Measurements from ENCODE around the gene TIGD3.

The TIGD3 gene

DNA sequence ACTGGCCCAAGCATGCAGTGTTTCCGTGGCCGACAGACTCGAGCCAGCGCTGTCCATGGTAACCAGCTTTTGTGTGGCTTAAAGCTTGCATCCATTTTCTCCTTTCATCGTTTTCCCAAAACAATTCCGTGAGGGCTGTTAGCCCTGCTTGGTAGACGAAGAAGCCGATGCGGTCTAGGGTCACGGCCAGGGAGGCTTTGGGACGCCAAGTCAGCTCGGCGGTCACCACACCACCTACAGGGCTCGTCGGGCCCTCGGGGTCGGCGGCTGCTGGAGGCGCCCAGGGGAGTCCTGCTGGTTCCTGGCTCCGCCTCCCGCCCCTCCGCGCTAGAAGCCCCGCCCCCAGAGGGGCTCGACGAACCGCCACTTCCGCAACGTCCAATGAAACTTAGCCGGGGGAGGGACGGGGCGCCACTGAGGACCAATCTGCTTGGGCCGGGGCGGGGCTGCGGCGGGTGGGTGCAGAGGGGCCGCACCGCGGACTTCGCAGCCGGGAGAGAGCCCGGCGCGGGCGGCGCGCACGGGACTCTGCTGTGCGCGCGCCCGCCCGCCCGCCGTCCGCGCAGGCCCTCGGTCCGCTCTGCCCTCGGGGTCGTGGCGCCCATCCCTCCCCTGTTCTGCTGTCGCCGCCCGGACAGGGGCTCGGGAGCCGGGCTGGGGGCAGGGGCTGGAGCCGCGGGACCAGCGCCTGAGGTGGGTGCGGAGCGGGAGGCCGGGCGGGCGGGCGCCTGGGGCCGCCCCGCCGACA is at the start of gene TIGD3:
Gene TIGD3, plus strand, starts transcription at position 487 of the 748 bp plus-strand sequence. CDS start 1,058 bp downstream, outside the sequence.
- DNase-seq (ENCODE audit: low read depth) = peak; percentile 95

DNA sequence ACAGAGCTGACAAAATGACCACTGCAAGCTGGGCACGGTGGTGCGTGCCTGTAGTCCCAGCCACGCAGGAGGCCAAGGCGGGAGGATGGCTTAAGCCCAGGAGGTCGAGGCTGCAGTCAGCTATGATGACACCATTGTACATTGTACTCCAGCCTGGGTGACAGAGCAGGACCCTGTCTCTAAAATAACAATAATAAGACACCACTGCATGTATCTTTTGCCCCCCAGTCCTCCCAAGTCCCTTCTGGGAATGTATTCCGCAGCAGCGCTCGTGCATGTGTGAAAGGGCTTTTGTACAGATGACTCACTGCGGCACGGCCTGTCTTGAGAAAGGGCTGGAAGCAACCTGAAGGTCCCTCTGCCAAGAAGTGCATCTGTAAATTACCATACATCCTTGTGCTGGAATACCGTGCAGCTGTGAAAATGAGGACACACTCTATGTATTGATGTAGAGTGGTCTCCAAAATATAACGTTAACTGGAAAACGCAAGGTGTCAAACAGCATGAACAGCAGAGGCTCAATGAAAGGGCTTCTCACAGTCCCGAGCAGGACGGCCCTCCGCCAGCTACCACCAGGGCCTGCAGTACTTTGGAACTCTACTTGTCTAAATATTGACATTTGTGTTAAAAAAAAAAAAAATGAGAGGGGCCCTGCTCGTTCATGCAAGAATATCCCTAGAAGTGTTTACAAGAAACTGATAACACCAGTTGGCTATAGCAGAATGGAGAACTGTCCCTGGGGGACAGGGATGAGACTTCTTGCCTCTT is 48.9 kb upstream of the TIGD3 start:
- peak; percentile 87 for DNase-seq (ENCODE audit: low read depth)

GRCh38 chr11:65307298-65308229 is 47.0 kb upstream of the TIGD3 start:
- DNase-seq (ENCODE audit: low read depth) = no peak

DNA sequence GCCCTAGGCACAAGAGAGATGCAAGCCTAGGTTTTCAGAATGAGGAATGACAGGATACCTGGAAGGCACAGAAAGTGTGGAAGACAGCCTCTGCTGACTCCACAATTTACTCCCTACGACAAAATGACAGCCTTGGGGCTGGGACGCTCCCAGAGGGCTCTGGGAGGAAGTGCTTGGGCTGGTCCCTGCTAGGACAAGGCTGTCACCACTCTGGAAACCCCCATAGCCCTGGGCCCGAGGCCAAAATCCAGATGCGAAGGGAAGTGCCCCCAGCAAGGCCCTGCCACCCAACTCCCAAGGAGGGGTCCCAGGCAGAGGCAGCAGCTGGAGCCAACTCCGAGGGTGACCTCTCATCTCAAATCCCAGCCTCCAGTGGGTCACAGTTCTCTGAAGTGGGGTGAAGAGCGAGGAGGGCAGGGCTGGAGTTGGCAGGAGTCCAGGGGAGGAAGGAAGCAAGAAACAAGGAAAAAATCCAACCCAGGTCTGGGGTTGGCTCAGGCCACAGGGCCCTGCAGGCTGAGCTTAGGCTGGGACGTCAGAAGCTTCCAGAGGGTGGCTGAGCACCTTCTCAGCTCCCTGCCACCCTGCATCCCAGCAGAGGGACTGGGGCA is 46.2 kb upstream of the TIGD3 start:
- no peak for DNase-seq (ENCODE audit: low read depth)

DNA sequence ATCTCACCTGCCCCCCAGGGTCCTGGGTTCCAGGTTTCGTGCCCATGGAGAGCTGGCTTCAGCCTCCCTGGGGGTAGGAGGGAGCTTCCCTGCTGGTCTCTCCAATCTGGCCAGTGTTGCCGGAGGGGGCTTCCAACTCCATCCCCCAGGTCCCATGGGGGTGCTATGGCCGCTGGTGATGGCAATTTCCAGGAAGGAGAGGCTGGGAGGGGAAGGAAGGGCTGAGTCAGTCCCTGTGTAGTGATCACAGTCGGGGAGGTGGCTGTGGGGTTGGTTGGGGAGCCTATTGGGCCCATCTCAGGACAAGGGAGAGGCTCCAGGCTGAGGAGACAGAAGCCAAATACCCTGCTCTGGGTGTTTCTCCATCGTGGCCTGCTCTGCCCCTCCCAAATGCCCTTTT is 45.5 kb upstream of the TIGD3 start:
- no peak for DNase-seq (ENCODE audit: low read depth)

- no peak for DNase-seq (ENCODE audit: low read depth)
Observed at GRCh38 chr11:65310215-65310614, 44.3 kb upstream of the TIGD3 start.

- DNase-seq (ENCODE audit: low read depth) = peak; percentile 59
Observed at GRCh38 chr11:65310736-65311135, 43.8 kb upstream of the TIGD3 start.

DNA sequence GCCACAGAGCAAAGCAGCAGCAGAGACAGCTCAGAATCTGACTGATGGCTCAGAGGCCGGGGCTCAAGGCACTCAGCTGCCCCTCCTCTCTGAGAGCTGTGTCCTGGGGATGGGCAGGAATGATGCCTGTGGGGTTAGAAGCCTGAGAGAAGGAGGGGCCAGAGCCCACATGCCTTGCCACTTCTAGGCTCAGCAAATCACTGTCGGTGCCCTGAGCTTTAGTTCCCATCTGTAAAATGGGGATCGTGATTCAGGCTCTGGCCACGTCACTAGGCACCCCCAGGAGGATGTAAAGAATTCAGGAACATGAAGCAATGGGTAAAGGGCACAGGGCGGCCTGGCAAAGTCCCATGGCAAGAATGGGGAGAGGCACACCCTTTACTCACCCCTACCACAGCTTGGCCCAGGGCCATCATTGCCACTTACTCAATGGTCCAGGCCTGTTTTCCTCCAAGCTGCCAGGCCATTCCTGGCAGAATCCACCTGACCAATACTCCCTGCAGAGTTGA is 43.3 kb upstream of the TIGD3 start:
- DNase-seq (ENCODE audit: low read depth) = no peak

- peak; percentile 89 for DNase-seq (ENCODE audit: low read depth)
Observed at GRCh38 chr11:65314501-65315203, 39.9 kb upstream of the TIGD3 start, which contains the start of gene CDC42EP2. TSS of gene CDC42EP2 (plus strand) at chr11:65314866. CDS start at chr11:65320899, 6,033 bp downstream.

GRCh38 chr11:65315204-65315865 is 39.2 kb upstream of the TIGD3 start:
- peak; percentile 63 for DNase-seq (ENCODE audit: low read depth)

DNA sequence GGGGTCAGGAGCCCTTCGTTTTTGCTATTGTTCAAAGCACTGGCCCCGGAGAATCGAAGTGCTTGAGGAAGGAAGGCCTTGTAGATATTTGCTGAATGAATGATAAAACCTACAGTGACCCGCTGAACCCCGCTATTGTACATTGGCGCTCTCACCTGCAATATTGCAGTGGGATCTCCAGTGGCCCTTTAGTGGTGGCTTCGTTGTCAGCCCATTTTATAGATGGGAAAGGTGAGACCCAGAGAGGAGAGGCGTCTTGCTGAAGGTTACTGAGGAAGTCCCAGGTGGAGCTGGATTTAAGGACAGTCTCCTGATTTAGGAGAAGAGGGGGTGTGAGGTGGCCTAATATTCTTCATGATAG is 38.7 kb upstream of the TIGD3 start:
- no peak for DNase-seq (ENCODE audit: low read depth)

DNA sequence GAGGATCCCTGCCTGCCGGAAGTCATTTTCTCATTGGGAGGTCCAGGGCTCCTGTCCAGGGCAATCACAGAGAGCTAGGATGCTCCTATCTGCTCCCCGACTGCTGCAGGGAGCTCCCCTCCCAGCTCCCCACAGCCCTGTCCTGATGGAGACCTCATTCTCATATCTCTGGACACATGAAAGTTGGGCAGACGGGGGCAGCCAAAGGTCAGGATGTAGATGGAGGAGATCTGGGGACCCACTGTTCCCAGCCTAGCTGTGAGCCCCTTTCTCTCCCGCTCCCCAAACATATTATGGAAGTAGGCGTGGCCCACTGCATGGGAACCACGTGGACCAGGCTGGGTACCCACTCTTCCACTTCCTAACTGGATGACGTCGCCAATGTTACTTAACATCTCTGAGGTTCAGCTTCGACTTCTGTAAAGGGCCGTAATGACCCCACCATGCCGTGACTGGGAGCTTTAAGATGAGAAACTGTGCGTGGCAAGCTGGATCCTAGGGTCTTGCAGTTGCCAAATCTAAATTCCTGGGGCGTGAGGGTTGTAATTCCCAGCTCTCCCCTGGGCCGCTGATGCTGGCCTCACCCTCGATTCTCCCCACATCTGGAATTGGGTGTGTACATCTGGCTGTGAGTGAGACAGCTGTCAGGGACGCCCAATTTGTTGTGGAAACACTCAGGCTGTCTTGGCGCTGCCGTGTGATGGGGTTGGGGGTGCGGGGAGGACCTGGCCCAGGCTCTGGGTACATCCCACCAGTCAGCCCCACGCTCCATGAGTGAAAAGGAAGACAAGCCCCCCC is 38.1 kb upstream of the TIGD3 start:
- DNase-seq (ENCODE audit: low read depth) = peak; percentile 88

DNA sequence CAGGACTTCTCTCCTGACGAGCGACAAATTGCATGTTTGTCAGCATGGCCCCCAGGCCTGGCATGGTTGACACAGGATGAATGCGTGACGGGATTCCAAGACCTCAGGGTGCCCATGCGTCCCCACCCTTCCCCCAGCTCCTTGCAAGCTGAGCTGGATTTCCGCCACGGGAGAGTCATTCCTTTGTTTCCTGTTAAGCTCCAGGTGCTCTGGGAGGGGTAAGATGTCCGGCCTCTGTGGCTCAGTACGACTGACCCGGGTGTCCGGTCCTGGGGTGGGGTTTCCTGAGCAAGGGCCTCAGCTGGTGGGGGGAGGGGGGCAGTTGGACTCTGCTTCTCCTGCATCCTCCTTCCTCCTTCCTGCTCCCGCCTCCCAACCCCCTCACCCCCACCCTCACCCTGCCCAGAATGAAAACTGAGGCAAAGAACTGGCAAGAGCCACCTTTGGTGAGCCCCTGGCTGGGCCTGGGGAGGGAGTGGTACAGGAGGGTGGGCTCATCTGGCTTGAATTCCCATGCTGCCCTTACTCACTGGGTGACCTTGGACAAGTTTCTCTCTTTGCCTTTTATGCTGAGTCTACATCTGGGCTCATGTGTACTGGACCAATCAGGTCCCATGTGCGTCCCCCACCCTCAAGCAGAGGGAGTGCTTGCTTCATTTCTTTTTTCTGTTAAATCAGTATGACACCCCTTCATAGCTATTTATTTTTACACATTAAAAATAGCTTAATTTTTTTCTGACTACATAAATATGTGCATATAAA is 37.3 kb upstream of the TIGD3 start:
- peak; percentile 71 for DNase-seq (ENCODE audit: low read depth)

GRCh38 chr11:65320386-65321075 is 34.0 kb upstream of the TIGD3 start:
- no peak for DNase-seq (ENCODE audit: low read depth)

DNA sequence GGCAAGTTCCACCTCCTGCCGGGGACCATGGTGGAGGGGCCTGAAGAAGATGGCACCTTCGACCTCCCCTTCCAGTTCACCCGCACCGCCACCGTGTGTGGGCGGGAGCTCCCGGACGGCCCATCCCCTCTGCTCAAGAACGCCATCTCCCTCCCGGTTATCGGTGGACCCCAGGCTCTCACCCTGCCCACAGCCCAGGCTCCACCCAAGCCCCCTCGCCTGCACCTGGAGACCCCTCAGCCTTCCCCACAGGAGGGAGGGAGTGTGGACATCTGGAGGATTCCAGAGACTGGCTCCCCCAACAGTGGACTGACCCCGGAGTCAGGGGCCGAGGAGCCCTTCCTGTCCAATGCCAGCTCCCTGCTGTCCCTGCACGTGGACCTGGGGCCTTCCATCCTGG is 33.5 kb upstream of the TIGD3 start:
- no peak for DNase-seq (ENCODE audit: low read depth)

DNA sequence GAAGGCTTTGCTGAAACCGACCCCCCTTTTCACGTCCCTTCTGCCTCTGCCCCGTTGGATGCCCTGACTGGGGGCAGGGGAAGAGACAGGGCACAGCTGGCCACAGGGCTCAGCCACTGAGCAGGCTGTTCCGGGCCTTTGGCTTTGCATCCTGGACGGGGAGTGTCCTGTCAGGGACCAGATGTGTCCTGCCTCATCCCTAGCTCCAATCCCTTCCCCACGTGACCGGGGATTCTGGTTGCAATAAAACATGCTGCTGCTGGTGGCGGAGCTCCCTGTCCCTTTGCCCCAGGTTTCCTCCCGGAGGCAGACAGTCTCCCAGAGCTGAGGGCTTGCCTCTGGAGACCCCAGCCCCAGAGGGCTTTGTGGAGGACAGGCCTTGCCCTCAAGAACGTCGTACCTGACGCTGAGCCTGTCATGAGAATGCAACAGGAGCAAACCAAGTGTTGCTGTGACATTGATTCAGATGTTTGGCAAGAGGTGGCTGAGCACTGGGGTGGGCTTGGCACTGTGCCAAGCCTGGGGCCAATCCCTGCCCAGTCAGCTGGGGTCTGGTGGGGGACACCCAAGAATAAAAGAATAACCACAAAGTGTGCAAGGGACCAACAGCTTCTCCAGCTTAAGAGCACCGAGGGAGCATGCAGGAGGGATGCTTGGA is 32.6 kb upstream of the TIGD3 start:
- DNase-seq (ENCODE audit: low read depth) = no peak

DNA sequence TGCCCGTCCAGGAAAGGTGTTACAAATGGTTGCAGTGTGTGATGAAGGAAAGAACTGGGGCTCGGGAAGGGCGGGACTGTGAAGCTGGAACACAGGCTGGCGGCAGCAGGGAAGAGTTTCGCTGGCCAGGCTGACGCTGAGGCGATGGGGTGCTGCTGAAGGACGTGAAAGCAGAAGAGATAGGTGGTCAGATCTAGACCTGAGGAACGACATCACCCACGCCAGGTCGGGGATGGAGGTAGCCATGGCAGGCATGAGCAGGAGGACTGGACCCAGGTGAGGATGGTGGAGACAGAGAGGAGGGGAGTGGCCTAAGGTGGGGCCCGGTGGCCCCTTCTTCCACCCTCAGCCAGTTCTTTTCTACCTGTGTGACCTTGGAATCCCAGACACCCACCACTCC is 30.7 kb upstream of the TIGD3 start:
- DNase-seq (ENCODE audit: low read depth) = no peak

GRCh38 chr11:65325435-65325834 is 29.1 kb upstream of the TIGD3 start:
- DNase-seq (ENCODE audit: low read depth) = no peak
